Epithelial cell of proximal tubule (primary cell): ENCODE results near the gene KIF21B. TPM values are rescaled to one million over a fixed set of nuclear protein-coding genes. Genes with fewer than 3 reads are reported as not detected.

Experiments used
- DNase-seq: peaks from one replicate; pipeline ENCODE4 v3.0.0-alpha.2; 2011; ENCODE audit warnings: low read depth
- H3K4me3 ChIP-seq: 2 replicates; pipeline ENCODE4 v1.5.1; 2011; ENCODE audit warnings: low read depth, mild to moderate bottlenecking, low read length
- total RNA-seq: library from RNA; depleted of rRNA; stranded (reverse); fragments of >200 nt; gene quantifications from 2 replicates; pipeline ENCODE4 v1.2.3, GENCODE V29; 2015
- TF ChIP-seq, protein P1 (sequence below): conservative IDR thresholded peaks from 2 replicates; pipeline ENCODE4 v1.5.1; 2012; ENCODE audit warnings: low read depth, mild to moderate bottlenecking, low read length

The KIF21B gene
- total RNA-seq, 1 donor from 2014 or later: 13.3 TPM

DNA sequence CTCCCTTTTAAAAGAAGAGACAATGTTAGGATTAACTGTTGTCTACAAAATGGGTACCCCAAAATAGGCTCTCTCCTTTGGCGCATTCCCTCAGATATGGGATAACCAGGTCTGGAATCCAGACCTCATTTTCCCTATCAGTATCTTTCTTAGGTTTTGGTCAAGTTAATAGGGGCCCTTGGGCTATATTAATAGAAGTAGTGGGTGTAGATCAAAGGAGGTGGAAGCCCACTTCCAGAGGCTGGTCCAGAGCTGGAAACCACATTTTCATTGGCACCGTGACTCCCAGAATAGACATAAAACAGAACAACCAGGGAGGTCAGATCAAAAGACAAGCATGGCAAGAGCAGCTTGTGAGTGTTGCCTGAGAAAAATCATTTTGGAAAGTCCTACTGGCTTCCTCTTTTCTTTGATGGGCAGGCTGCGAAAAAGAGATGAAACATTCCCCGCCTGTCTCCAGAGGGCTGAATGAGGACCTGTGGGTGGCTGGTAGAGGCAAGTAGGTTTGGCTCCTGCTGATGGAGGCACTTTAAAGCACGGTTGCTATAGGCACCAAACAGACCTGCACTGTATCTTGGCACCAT lies 25.8 kb upstream of the KIF21B start:
- DNase-seq: no peak
- no peak overlapping the region for H3K4me3 ChIP-seq
- TF ChIP-seq, protein P1, sequence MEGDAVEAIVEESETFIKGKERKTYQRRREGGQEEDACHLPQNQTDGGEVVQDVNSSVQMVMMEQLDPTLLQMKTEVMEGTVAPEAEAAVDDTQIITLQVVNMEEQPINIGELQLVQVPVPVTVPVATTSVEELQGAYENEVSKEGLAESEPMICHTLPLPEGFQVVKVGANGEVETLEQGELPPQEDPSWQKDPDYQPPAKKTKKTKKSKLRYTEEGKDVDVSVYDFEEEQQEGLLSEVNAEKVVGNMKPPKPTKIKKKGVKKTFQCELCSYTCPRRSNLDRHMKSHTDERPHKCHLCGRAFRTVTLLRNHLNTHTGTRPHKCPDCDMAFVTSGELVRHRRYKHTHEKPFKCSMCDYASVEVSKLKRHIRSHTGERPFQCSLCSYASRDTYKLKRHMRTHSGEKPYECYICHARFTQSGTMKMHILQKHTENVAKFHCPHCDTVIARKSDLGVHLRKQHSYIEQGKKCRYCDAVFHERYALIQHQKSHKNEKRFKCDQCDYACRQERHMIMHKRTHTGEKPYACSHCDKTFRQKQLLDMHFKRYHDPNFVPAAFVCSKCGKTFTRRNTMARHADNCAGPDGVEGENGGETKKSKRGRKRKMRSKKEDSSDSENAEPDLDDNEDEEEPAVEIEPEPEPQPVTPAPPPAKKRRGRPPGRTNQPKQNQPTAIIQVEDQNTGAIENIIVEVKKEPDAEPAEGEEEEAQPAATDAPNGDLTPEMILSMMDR: no peak

DNA sequence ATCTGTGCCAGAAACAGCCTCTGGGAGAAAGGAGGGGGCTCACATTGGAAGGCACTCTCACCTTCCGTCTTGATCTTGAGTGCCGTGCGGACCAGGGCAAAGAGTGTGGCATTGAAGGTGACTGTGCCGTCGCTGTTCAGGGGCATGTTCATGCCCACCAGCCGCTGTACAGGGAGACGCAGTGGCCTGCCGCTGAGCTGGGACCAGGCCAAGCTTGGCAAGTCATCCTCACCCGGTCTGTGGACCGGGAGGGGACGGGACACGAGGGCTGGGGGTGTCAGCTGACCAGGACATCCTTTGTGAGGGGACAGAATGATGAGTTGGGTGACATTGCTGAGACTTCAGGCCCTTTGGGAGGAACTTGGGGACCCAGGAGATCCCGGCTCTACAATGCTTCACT lies 25.0 kb upstream of the KIF21B start:
- no peak overlapping the region for H3K4me3 ChIP-seq
- TF ChIP-seq, protein P1: no peak
- DNase-seq: no peak

DNA sequence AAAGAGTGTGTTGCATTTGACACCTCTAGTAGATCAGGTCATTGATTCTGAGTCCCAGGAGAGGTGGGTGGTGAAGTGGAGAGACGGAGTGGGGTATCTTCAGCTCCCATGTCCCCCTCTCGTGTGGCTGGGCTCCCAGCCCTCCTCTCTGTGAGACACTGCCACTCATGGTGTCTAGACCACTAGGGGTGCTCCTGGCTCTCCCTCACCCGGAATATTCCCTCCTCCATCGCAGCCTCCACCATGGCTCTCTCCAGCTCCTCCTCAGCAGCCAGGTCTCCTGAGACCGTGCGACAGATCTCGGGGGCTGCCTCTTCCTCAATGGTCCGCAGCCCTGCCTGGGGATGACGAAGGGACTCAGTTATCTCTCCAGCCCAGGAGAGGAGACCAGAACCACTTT lies 20.6 kb upstream of the KIF21B start:
- no peak overlapping the region for H3K4me3 ChIP-seq
- no peak for DNase-seq
- TF ChIP-seq, protein P1: no peak

GRCh38 chr1:201042779-201043461 lies 19.4 kb upstream of the KIF21B start:
- H3K4me3 ChIP-seq: no peak overlapping the region
- TF ChIP-seq, protein P1: peak; percentile 95
- DNase-seq: peak; percentile 23

GRCh38 chr1:201041011-201041410 lies 17.5 kb upstream of the KIF21B start:
- TF ChIP-seq, protein P1: no peak
- DNase-seq: no peak
- H3K4me3 ChIP-seq: no peak overlapping the region

GRCh38 chr1:201039876-201040275 lies 16.4 kb upstream of the KIF21B start:
- TF ChIP-seq, protein P1: no peak
- DNase-seq: no peak
- H3K4me3 ChIP-seq: no peak overlapping the region

- TF ChIP-seq, protein P1: no peak
- H3K4me3 ChIP-seq: no peak overlapping the region
- no peak for DNase-seq
Observed at GRCh38 chr1:201039418-201039817, 15.9 kb upstream of the KIF21B start.
